ENCODE data around the gene PAX3.

The PAX3 gene

GRCh38 chr2:222315443-222316121 is 16.8 kb upstream of the PAX3 start:
- intact Hi-C loops (cut with DNase I; ENCODE audit: low total_unique reads) = loop anchor here (5.0 kb wide), 1 partner anchor 247 kb away; no protein-coding TSS in a partner anchor
- H3K27me3 ChIP-seq = peaks cover 0 to 73% of the 10 kb centered on the region in 2 donors
- H3K4me3 ChIP-seq = no peak overlapping the region

GRCh38 chr2:222313816-222314215 is 15.0 kb upstream of the PAX3 start:
- H3K27me3 ChIP-seq = peaks cover 0 to 80% of the 10 kb centered on the region in 2 donors

More at GRCh38 chr2:222315443-222316121, 16.8 kb upstream of the PAX3 start:
- no peak for DNase-seq
- Histone ChIP-seq H3K9me3 (no peaks in the 10 kb centered on the region), H3K4me1 (peaks cover 0 to 36% (median 21%) of the 10 kb centered on the region in 4 donors), H3K36me3 (no peaks in the 10 kb centered on the region), H3K27ac (no peak overlapping the region)
- TF ChIP-seq, protein P1, sequence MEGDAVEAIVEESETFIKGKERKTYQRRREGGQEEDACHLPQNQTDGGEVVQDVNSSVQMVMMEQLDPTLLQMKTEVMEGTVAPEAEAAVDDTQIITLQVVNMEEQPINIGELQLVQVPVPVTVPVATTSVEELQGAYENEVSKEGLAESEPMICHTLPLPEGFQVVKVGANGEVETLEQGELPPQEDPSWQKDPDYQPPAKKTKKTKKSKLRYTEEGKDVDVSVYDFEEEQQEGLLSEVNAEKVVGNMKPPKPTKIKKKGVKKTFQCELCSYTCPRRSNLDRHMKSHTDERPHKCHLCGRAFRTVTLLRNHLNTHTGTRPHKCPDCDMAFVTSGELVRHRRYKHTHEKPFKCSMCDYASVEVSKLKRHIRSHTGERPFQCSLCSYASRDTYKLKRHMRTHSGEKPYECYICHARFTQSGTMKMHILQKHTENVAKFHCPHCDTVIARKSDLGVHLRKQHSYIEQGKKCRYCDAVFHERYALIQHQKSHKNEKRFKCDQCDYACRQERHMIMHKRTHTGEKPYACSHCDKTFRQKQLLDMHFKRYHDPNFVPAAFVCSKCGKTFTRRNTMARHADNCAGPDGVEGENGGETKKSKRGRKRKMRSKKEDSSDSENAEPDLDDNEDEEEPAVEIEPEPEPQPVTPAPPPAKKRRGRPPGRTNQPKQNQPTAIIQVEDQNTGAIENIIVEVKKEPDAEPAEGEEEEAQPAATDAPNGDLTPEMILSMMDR (IDR thresholded peaks at IDR 0.05) = no peak

DNA sequence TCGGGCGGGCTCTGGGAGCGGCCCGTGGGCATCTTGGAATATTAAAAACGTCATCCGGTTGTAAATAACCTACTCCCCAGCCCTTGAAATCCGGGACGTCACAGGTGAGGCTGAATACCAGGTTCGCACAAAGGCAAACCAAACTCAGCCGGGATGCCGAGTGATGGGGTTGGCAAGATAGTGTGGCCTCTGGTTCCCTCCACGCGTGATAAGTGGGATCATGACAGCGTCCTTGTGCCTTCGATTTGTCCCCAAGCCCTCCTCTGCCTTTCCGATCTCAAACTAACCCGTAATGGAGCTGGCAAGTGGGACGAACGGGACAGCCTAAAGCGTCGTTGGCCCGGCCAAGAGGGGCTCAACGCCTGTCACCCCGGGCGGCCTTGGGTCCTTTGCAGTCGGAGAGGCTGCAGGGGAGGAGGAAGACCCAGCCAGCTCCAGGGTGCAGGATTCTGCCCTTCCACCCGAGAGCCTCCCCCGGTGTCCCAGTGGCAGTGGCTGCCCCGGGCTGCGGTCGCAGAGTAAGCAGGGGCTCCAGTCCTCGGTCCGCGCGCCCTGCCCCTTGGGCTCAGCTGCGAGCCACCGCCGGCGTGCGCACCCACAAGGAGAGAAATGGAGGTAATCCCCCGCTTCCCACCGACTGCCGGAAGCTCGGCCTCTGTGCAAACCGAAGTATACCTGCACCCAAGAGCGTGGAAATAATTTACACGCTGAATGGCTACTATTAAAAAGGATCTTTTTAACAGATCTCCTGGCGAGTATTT is 13.4 kb upstream of the PAX3 start:
- no peaks in the 10 kb centered on the region for H3K9me3 ChIP-seq
- no peak overlapping the region for H3K27ac ChIP-seq
- no peak for DNase-seq
- peaks cover 0 to 85% of the 10 kb centered on the region in 2 donors for H3K27me3 ChIP-seq
- H3K36me3 ChIP-seq = no peaks in the 10 kb centered on the region
- no peak overlapping the region for H3K4me3 ChIP-seq
- H3K4me1 ChIP-seq = peaks cover 0 to 18% (median 9%) of the 10 kb centered on the region in 4 donors
- TF ChIP-seq, protein P1 (IDR thresholded peaks at IDR 0.05) = no peak
- intact Hi-C loops (cut with DNase I; ENCODE audit: low total_unique reads) = no loop called here

More at GRCh38 chr2:222313816-222314215, 15.0 kb upstream of the PAX3 start:
- no peaks in the 10 kb centered on the region for H3K36me3 ChIP-seq
- H3K4me1 ChIP-seq = peaks cover 0 to 22% (median 9%) of the 10 kb centered on the region in 4 donors
- no peak for DNase-seq
- intact Hi-C loops (cut with DNase I; ENCODE audit: low total_unique reads) = no loop called here
- H3K4me3 ChIP-seq = no peak overlapping the region
- TF ChIP-seq, protein P1 (IDR thresholded peaks at IDR 0.05) = no peak
- H3K27ac ChIP-seq = no peak overlapping the region
- no peaks in the 10 kb centered on the region for H3K9me3 ChIP-seq

GRCh38 chr2:222311319-222311977 is 12.7 kb upstream of the PAX3 start:
- Histone ChIP-seq H3K27me3 (peaks cover 0 to 92% of the 10 kb centered on the region in 2 donors), H3K36me3 (no peaks in the 10 kb centered on the region), H3K9me3 (no peaks in the 10 kb centered on the region), H3K4me1 (peaks cover 0 to 25% (median 15%) of the 10 kb centered on the region in 4 donors), H3K4me3 (no peak overlapping the region), H3K27ac (no peak overlapping the region)
- intact Hi-C loops (cut with DNase I; ENCODE audit: low total_unique reads) = no loop called here
- TF ChIP-seq, protein P1 (IDR thresholded peaks at IDR 0.05) = no peak
- no peak for DNase-seq

DNA sequence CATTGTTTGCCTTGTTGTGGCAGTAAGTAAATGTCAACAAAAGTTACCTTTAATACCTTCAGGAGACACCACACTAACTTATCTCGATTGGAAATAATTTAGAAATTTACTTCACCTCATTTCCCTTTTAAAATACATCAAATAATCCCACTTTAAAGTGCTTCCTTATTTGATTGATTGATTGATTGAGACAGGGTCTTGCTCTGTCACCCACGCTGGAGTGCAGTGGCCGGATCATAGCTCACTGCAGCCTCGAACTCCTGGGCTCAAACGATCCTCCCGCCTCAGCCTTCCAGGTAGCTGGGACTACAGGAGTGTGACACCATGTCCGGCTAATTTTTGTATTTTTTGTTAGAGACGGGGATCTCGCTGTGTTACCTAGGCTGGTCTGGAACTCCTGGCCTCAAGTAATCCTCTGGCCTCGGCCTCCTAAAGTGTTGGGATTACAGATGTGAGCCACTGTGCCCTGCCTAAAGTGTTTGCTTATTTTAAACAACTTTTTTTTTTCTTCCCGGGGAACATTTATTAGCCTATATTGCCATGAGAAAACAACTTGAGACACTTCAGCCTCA is 12.0 kb upstream of the PAX3 start:
- no peak for DNase-seq
- no peak overlapping the region for H3K4me3 ChIP-seq
- no peak overlapping the region for H3K27ac ChIP-seq
- intact Hi-C loops (cut with DNase I; ENCODE audit: low total_unique reads) = no loop called here
- no peaks in the 10 kb centered on the region for H3K9me3 ChIP-seq
- H3K27me3 ChIP-seq = peaks cover 0 to 92% of the 10 kb centered on the region in 2 donors
- no peaks in the 10 kb centered on the region for H3K36me3 ChIP-seq
- TF ChIP-seq, protein P1 (IDR thresholded peaks at IDR 0.05) = no peak
- peaks cover 0 to 31% (median 21%) of the 10 kb centered on the region in 4 donors for H3K4me1 ChIP-seq

Measured in tibial artery (tissue), 4 donors.